HG02642 (cell line): ENCODE results near the gene TNS1.

Experiments used
- ATAC-seq: cut with Tn5 transposase; IDR thresholded peaks from one replicate; pipeline ENCODE4 v1.9.1; 2021; ENCODE audit warnings: mild to moderate bottlenecking; ENCODE audit not compliant: unreplicated experiment, poor library complexity

TNS1 gene

GRCh38 chr2:217903859-217904613 is 98.8 kb downstream of the TNS1 start:
- no peak for ATAC-seq

DNA sequence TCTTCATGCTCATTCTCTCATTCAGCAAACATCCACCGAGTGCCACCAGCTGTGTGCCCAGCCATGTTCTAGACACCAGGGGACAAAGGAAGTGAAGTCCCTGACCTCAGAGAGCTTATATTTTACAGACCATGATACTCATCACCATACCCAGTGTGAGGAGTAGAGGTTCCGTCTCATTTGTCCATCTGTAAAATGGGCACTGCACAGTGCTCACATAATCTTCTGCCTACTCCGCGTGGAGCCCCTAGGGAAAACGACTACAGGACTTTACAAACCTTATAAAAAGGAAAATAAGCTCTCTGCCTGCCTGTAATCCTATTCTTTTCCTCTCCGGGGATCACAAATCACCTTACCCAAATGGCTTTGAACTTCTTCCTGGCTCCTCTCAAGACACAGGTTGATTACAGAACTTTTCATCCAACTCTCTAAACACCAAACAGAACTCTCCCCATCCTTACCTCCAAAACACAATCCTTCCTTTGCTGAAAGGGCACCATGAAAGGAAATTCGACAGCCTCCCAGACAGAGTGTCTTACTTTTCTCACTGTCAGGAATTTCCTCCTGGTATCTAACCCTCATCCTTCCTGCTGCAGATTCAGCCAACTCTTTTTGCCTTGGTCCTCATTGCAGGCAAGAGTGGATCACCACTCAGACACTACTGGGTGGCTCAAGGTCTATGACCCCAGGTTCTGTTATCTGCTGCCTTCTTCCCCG is 99.5 kb downstream of the TNS1 start:
- no peak for ATAC-seq

DNA sequence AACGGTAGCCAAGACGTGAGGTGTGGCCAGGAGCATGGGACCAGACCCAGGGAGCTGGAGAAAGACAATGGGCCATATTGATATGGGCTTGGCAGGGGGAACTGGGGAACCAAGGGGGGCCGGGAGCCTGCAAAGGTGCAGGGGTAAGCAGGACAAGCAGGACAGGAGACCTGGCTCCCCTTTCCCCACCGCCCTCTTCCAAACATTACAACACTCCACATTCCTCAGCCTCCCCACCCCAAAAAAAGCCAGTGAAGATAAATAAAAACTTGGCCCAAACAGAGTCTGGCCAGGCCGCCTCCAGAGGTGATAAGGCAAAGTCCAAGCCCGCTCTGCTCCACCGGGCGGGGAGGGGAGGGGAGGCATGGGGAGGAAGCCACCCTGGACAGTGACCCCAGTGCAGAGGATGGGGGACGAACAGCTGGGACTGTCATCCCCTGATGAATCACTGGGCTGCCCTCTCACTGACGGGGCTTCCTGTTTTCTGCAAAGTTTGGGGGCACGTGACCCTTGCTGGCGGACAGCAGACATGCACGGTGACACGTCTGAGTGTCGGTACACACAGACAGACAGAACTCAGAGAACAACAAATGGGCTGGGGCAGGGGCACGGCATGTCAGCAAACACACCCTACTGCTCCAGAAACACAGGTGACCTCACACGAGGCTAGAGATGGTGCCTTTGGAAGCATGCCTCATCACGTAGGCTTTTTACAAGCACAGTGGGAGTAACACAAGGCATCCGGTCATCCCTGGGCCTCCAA is 100.2 kb downstream of the TNS1 start:
- no peak for ATAC-seq

- no peak for ATAC-seq
These were observed 100.9 kb downstream of the TNS1 start for GRCh38 chr2:217901835-217902378.

GRCh38 chr2:217901400-217901799 is 101.4 kb downstream of the TNS1 start:
- no peak for ATAC-seq

DNA sequence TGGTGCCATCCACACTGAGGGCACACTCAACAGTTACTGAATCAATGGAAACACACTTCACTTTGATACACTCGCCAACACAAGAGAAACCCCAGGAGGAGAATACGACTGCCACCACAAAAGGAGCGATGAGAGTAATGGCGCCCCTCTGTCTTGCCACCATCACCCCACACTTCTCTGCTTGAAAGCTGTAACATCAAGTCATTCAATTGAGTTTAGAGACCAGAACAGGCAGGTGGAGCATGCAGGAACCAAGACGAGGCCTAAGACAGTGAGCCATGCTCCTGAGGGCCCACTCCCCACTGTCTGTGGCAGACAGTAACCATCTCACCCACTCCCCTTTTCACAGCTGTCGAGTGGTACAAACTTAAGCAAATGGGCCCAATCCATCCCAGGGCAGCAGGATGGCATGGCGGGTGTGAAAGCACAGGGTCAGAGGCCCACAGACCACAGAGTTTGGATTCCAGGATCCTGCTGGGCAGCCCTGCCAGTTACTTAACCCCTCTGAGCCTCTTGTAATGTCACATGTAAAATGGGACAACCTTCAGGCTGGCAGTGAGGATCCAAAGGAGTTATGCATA is 101.9 kb downstream of the TNS1 start:
- ATAC-seq: no peak

DNA sequence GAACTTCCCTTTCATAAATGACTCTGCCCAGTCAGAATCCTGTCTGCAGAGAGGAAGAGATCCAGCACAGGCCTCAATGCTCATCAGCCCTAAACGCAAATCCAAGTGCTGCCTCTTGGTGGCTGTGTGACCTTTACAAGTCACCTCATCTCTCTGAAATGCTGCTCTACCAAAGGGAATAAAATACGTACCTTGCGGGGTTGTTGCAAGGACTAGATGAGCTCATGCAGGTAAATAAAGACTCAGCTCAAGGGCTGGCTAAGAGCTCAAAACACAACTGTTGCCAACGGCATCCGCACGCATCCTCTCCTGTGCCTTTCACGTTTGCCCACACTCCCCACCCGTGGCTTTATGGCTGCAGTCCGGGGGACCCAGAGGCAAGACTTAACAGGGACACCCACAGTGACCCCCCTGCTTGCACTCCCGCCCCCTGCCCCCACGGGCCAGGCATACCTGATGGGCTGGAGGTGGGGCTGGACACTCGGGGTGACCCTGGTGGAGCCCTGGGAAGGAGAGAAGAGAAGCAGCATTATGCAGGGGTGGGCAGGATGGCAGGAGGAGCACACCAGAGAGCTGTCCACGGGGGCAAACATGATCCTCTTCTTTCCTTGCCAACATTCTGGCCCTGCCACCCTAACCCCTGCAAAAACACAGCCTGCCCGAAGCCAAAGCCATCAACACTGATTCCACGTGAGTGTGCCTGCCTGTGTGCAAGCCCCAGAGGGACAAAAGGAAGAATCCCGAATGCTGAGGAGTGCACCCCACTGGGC is 102.6 kb downstream of the TNS1 start:
- ATAC-seq: no peak

- no peak for ATAC-seq
These were observed 103.4 kb downstream of the TNS1 start for GRCh38 chr2:217899231-217900009.

GRCh38 chr2:217897816-217898806 is 104.7 kb downstream of the TNS1 start:
- no peak for ATAC-seq

DNA sequence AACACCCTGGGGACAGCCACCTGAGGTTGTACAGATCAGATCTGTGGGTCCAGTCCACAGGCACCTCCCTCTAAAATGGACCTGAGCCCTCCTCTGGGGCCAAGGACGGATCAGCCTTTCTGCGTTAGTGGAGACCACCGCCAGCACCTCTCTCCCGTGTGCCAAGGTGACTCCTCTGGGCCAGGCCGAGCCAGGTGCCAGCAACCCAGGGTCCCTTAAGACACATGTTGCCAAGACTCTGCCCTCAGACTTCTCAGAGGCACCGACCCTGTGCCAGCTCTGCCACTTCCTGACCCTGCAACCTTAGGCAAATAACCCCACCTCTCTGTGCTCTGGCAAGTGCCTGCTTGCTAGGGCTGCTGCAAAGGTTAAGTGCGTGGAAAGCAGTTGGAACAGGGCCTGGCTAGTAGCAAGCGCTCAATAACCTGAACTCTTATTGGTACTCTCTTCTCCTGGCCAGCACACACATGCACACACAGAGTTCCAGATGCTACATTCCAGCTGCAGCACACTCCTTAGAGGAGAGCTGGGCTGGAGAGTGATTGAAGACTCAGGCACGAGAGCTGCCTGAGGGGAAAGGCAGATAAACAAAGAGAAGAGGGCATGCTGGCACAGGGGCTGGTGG is 105.6 kb downstream of the TNS1 start:
- ATAC-seq: no peak

DNA sequence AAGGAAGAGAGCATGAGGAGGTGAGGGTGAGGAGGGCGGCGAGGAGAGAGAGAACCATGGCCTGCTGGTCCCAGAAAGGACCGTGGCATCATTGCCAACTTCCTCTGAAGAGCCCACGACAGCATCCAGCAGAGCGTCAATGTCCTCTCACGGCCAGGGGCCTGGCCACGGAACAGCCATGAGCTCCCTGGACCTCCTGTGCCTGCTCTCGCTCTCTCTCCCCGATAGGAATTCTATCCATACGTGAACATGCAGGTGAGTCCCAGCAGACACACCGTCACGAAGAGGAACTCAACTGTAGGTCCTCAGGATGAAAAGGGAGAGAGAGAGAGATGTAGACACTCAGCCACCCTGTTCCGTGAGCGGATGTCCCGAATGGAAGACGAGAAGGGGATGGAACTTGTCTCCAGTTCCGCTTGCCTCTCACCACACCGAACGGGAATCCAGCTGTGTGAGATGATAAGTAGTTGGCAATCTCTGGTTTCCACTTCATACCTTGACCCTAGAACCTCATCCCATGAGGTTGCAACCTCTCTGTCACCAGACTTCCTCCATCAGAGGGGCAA is 107.6 kb downstream of the TNS1 start:
- ATAC-seq: no peak

DNA sequence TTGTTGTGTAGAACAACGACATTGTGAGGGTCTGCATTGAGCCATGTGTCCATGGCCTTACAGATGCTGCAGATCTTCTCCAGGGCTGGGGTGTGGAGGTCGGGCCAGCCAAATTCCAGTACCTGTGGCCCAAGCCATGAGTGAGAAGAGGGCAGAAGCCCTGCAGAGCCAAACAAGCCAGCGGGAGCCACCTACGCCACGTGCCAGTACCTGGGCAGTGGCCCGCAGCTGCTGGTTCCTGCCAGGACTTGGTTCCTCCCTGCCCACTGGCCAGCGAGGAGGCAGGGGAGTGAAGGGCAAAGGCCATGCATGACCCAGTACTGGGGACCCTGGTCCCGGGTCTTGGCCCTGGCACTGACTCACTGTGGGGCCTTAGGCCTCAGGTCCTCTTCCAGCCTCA is 109.4 kb downstream of the TNS1 start:
- ATAC-seq: no peak

GRCh38 chr2:217892560-217892959 is 110.2 kb downstream of the TNS1 start:
- no peak for ATAC-seq

GRCh38 chr2:217890445-217890844 is 112.3 kb downstream of the TNS1 start:
- no peak for ATAC-seq

DNA sequence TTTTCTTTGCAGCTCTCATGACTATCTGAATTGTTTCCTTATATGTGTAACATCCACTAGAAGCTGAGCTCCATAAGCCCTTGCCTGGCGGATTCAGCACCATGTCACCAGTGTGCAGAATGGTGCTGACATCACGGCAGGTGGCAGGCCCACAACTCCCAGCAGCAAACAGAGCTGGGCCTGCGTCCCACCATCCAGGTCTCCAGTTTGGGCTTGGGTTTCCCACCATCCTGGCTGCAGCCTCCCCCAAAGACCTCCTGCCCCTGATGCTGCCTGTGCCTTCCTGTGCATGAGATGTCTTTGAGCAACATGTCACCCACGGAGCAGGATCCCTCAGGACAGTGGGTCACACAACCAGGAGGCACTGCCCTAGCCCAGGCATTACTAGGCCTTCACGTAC is 113.1 kb downstream of the TNS1 start:
- ATAC-seq: no peak

GRCh38 chr2:217887841-217888701 is 114.7 kb downstream of the TNS1 start:
- ATAC-seq: no peak
